Neutrophil (primary cell): ENCODE data around the gene CPZ.

Experiments
- H3K27ac ChIP-seq: fragments of 200-600 bp; sonication (generic); 2 replicates; pipeline ENCODE4 v1.5.1; 2016; ENCODE audit warnings: mild to moderate bottlenecking, moderate library complexity
- H3K27me3 ChIP-seq: fragments of 200-600 bp; sonication (generic); 2 replicates; pipeline ENCODE4 v1.6.0; 2016; ENCODE audit warnings: mild to moderate bottlenecking
- H3K36me3 ChIP-seq: fragments of 200-600 bp; sonication (generic); 2 replicates; pipeline ENCODE4 v1.5.1; 2017
- H3K4me1 ChIP-seq, 2 experiments: fragments of 200-600 bp in 1 of 2; sonication (generic) in 1 of 2; 1 replicate in 1 of 2; 2 replicates in 1 of 2; pipeline versions ENCODE4 v1.5.1 to v1.6.1; 2013 to 2016; ENCODE audit warnings: low read depth in 1 of 2, low read length in 1 of 2, mild to moderate bottlenecking in 1 of 2, moderate library complexity in 1 of 2; ENCODE audit not compliant: control insufficient read depth in 1 of 2, insufficient read depth in 1 of 2
- H3K4me3 ChIP-seq, 2 experiments: fragments of 200-600 bp in 1 of 2; sonication (generic) in 1 of 2; 1 replicate in 1 of 2; 2 replicates in 1 of 2; pipeline ENCODE4 v1.5.1; 2013 to 2016; ENCODE audit warnings: low read depth in 1 of 2, low read length in 1 of 2, mild to moderate bottlenecking in 1 of 2, moderate library complexity in 1 of 2
- H3K9me3 ChIP-seq: fragments of 200-600 bp; sonication (generic); 2 replicates; pipeline ENCODE4 v1.5.1; 2016
- TF ChIP-seq, protein P1 (sequence below): fragments of 200-600 bp; sonication (generic); IDR thresholded peaks from 2 replicates; pipeline ENCODE4 v1.5.1; 2016; ENCODE audit warnings: antibody characterized with exemption

The CPZ gene

DNA sequence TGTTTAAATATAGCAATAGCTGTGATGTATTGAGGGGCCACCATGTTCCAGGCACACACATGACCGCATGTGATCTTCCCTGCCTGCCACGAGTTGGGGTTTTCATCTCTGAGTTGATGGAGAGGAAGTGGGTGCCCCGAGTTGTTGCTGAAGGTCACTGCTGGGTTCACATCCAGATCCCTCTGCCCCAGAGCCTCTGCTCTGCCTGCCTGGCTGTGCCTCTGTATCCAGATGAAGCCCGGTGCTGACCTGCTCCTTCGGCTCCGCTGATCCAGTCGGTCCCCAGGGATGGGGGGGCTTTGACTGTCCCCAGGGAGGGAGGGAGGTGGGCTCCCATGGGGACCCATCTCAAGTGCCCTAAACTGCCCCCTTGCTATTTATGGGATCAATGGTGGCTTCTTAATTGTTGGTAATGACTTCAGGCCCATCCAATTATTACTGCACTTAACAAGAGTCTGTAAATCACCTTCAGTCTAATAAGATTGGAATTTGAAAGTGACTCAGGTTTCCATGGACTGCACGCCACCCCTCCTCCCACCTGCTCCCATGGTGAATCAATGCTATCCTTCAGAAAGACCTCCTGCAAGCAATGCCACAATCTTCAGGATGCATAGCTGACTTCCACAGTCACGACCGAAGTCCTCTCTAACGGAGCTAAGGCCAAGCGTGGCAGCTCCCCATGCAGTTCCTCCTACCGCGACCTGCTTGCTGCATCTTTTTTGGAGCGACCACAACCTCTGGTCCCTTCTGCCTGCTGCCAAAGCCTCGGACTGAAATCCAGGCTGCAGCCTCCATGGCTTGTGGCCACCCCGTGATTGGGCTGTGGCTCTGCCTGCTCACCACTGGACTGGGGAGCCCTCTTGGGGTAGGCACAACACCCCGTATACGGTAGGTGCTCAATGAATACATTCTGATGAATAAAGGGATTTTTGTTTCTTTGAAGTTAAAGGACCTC is 73.1 kb downstream of the CPZ start:
- TF ChIP-seq, protein P1, sequence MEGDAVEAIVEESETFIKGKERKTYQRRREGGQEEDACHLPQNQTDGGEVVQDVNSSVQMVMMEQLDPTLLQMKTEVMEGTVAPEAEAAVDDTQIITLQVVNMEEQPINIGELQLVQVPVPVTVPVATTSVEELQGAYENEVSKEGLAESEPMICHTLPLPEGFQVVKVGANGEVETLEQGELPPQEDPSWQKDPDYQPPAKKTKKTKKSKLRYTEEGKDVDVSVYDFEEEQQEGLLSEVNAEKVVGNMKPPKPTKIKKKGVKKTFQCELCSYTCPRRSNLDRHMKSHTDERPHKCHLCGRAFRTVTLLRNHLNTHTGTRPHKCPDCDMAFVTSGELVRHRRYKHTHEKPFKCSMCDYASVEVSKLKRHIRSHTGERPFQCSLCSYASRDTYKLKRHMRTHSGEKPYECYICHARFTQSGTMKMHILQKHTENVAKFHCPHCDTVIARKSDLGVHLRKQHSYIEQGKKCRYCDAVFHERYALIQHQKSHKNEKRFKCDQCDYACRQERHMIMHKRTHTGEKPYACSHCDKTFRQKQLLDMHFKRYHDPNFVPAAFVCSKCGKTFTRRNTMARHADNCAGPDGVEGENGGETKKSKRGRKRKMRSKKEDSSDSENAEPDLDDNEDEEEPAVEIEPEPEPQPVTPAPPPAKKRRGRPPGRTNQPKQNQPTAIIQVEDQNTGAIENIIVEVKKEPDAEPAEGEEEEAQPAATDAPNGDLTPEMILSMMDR = no peak
- H3K9me3 ChIP-seq = no peaks in the 10 kb centered on the region
- H3K27ac ChIP-seq = no peak overlapping the region
- no peak overlapping the region for H3K4me3 ChIP-seq
- no peaks in the 10 kb centered on the region for H3K4me1 ChIP-seq
- H3K27me3 ChIP-seq = peaks cover 33% of the 10 kb centered on the region
- H3K36me3 ChIP-seq = no peaks in the 10 kb centered on the region

DNA sequence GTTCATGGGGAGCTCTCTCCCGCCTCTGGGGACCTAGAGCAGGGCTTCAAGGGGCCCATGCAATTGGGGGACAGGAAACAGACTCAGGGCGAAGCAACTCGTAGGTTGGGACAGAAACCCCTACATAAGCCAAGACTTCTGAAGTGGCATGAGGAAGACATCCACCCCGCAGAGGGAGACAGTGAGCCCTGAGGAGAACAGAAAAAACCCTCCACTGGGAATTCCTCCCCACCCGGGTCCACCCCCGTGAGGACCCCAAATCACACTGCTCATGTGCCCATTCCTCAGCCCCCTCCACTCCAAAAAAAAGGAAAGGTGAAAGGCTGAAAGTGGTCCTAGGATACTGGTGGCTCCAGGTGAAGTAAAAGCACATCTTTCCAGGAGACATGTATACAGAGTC is 74.0 kb downstream of the CPZ start:
- H3K36me3 ChIP-seq = no peaks in the 10 kb centered on the region
- H3K4me3 ChIP-seq = no peak overlapping the region
- no peak overlapping the region for H3K27ac ChIP-seq
- TF ChIP-seq, protein P1 = no peak
- peaks cover 27% of the 10 kb centered on the region for H3K27me3 ChIP-seq
- no peaks in the 10 kb centered on the region for H3K9me3 ChIP-seq
- H3K4me1 ChIP-seq = no peaks in the 10 kb centered on the region
